ENCODE measurements around the gene IFITM5.
"Not testable (repeated sequence)": the region's sequence is repeated elsewhere in the genome, so short reads cannot be mapped to it uniquely, and the experiment has no call there.

The IFITM5 gene

DNA sequence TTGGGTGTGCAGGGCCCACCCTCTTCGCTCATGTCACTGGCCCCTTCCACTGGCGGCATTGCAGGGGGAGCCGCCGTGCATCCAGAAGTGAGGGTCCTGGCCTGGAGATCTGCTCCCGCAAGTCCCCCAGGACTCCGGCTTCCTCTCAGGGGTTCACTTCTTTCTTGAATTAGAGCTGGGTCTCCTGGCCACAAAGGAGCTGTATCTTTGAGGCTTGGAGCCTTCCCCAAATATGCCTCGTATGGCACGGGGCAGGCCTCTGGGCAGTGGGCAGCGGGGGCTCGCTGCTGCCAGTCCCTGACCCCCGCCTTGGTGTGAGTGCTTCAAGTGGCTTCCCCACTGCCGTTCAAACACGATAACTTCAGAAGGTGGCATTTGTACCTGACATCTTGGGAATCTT is 28.7 kb upstream of the IFITM5 start:
- no peak for DNase-seq (ENCODE audit: low spot score)

DNA sequence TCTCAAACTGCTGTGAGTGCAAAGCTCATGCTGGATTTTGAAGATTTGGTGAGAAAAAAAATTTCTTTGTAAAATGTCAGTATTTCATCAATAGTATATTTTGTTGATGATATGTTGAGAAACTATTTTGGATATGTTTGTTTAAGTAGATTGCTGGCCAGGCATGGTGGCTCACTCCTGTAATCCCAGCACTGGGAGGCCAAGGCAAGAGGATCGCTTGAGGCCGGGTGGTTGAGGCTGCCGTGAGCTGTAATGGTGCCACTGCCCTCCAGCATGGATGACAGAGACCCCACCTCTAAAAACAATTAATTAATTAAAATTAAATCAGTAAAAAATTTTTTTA is 28.2 kb upstream of the IFITM5 start:
- no peak for DNase-seq (ENCODE audit: low spot score)

DNA sequence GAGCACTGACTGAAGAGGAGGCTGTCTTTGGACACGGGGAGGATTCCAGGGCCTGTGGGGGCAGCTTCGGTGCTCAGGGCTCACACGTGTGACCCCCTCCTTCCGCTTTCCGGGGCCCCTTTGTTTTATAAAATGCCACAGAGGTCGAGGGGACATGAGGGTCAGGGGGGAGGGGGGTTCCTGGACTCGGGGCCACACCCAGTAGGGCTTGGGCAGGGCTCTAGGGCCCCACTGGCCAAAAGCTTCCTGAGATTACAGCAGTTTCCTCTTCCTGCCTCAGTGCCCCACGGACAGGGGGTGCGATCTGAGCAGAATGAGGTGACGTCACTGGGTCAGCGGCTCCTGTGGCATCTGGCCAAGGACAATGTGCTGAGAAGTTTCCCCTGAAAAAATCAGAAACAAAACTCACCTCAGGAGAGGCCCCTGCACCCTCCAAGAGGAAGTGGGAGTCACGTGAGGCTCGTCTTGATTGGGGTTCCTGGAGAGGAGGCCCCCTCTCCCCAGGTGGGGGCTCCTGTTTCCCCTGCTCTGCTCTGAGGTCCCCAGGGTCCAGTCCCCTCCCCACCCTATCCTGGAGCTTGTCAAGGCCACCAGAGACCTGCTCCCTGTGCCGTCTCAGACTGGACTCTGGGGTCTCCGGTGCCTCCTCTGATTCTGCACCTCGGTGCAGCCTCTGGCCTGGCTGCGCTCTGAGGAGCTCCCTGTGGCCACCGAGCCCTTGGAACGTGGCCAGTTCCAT is 27.7 kb upstream of the IFITM5 start:
- DNase-seq (ENCODE audit: low spot score), result peak; percentile 60

DNA sequence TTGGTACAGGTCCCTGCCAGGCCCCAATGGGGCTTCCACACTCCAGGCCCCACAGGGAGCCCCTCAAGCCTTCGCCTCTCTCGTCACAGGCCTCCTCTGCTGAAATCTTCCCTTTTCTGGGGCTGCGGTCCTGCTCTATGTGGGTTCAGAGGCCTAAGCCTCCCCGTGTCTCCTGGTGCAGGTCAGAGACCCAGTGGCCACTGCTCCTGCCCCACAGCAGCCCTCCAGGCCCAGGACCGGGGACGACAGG is 27.2 kb upstream of the IFITM5 start:
- DNase-seq (ENCODE audit: low spot score), result no peak

DNA sequence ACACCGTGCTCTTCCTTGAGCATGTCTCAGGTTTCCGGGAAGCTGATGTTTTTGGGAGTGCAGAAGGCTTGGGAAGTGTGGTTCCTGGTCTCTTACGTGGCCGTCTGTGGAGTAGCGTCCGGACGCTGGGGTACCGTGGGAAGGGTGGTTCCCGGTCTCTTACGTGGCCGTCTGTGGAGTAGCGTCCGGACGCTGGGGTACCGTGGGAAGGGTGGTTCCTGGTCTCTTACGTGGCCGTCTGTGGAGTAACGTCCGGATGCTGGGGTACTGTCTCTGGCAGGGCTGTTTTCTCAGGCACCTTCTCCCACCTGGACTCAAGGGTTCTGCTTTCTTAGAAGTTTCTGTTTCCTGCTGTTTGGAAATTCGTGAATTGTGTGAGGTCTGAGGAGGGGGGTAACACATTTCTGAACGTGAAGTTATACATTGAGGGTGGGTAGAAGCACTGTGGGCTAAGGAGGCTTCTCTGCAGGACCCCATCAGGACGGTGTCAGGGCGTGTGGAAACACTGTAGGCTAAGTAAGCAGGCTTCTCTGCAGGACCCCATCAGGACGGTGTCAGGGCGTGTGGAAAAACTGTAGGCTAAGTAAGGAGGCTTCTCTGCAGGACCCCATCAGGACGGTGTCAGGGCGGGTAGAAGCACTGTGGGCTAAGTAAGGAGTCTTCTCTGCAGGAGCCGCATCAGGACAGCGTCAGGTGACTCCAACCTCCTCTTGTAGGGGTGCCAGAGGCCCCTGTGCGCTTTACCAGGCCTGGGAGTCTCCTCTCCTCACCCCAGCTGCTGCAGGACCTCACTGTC is 26.7 kb upstream of the IFITM5 start:
- no peak for DNase-seq (ENCODE audit: low spot score)

DNA sequence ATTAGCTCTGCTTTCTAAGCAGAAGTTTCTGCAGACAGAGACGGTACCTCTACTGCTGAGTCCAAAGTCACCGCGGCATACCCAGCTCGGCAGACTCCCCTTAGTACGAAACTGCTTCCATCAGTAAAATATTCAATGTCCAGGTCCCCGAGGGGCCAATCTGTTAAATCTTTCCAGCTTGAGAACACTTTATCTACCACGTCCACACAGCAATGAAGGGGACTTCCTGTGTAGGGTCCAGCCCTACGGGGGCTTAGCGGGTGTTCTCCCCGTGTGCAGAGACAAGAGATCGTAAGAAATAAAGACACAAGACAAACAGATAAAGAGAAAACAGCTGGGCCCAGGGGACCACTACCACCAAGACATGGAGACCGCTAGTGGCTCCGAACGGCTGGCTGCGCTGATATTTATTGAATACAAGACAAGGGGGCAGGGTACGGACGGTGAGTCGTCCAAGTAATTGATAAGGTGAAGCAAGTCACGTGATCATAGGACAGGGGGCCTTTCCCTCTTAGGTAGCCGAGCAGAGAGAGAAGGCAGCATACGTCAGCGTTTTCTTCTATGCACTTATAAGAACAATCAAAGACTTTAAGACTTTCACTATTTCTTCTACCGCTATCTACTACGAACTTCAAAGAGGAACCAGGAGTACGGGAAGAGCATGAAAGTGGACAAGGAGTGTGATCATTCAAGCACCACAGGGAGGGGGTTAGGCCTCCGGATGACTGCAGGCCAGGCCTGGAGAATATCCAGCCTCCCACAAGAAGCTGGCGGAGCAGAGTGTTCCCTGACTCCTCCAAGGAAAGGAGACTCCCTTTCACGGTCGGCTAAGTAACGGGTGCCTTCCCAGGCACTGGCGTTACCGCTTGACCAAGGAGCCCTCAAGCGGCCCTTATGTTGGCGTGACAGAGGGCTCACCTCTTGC is 25.5 kb upstream of the IFITM5 start:
- DNase-seq (ENCODE audit: low spot score), result not testable (repeated sequence)

DNA sequence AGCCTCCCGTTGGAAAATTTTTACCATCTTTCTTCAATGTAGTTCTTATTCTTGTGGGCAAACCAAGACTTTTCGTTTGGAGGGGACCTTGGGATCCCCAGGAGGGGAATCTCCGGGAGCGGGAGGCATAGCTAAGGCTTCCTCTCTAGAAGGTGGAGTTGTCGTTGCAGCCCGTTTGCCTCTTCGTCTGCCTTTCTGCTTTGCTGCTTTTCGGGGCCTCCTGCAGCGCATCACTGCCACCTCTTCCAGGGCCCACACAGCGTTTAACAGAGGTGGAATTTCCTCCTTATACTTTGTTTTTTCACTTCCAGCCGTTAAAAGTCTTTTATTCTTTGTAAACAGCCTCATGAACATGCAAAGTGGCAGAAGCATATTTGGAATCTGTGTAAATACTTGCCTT is 24.8 kb upstream of the IFITM5 start:
- DNase-seq (ENCODE audit: low spot score), result no peak

DNA sequence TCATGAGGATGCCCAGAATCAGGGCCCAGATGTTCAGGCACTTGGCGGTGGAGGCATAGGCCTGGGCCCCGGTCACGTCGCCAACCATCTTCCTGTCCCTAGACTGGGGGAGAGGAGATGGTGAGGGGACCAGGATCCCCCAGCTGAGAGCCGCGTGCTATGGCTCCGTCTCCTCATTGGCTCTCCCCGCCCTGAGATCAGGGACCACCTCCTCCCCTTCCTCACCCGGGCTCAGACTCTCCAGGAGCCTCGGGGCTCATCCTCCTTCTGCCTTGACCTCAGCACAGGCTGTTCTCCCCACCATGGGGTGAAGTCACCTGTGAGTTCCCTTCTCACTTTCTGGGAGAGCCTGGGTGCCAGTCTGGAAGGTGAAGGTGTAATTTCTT is 20.6 kb upstream of the IFITM5 start:
- DNase-seq (ENCODE audit: low spot score), result not testable (repeated sequence)

DNA sequence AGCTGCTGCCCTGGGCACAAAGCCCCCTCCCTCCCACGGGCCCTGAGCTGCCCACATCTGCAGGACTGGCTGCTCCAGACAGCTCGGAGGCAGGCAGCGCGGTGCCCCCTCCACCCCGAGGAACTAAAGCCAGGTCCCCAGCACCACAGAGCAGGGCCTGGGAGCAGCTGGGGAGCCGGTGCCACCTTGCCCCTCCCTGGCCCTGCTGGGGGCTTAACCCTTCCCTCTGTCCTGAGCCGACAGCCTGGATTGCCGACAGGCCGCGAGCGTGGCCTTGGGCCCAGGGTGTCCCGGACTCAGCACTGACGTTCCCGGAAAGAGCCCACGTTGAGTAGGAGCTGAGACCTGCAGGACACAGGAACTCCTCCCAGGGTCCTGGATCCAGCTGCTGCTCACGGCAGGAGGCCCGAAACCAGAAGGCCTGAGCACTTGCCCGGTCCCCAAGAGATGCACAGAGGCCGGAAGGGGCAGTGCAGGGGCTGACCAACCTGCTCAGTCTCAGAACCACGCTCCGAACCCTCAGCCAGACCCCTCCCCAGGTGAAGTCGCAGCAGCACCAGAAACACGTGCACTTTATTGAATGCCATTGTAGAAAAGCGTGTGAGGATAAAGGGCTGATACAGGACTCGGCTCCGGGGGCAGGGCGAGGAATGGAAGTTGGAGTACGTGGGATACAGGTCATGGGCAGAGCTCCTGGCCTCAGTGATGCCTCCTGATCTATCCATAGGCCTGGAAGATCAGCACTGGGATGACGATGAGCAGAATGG is 20.0 kb upstream of the IFITM5 start:
- not testable (repeated sequence) for DNase-seq (ENCODE audit: low spot score)

DNA sequence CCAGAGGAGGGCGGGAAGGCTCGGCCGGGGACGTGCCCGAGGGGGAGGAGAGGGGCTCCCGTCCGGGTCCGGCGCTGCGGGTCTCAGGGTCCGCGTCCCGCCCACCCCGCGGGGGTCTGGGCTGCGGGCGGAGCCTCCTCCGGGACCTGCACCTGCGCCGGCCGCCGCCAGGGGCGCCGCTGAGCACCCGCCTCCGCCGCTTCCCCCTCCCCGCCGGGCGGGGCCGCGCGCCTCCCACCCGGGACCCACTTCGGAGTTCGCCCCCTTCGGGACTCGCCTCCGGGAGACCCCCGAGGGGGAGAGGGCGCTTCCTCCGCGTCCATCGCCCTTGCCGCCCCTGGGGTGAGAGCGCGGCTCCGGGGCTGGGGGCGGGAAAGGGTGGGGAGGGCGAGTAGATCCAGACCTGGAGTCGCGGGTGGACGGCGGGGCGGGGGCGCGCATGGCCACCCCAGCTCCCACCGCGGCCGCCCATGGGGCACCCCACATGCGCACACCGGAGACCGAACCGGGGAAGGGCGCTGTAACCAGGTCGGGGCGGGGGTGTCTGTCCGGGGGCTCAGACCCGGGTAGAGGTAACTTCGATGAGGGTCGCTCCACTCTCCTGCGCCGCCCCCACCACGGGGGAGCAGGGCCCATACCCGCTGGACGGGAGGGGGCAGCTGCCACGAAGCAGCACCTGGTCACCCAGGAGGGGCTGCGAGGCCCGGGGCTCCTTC is 19.2 kb upstream of the IFITM5 start:
- not testable (repeated sequence) for DNase-seq (ENCODE audit: low spot score)

DNA sequence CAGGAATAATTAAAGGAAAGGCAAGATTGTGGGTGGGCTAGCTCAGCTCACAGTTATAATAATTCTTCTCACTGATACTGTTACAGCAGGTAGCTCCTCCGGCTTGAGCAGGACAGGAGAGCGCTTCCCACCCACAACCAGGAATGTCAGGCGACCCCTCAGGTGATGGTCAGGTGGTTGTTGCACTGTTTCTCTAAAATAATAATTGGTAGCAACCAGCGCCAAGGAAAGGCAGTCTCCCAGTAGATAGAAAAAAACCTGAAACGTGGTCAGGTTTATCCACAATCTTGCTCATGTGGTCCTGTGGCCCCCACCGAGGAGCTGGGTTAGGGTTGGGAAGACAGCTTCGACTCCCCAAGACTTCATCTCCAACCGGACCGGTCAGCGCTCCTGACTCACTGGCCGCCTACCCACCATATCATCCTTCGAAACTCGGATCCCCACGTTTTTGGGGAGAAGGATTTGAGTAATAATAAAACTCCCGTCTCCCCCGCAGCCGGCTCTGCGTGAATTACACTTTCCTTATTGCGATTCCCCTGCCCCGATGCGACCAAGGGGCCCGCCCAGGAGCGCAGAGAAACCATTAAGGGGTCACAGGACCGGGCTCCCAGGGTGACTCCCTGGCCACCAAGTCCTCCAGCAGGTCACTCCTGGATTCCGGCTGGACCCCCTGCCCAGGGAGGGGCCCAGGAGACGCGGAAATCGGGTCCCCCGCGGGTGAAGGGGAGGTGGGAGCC is 18.5 kb upstream of the IFITM5 start:
- DNase-seq (ENCODE audit: low spot score), result not testable (repeated sequence)

DNA sequence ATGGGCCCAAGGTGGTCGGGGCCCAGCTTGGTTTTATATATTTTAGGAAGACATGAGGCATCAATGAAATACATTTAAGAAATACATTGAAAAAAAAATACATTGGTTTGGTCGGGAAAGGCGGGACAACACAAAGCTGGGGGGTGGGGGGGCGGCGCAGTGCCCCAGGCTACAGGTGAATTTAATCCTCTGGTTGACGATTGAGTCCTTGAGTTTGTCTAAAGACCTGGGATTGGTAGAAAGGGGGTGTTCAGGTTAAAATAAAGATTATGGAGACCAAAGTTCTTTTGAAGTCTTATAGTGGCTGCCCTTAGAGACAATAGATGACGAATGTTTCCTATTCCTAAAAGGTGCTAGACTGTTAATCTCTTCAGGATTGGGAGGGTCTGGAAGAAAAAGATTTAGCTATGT is 17.6 kb upstream of the IFITM5 start:
- no peak for DNase-seq (ENCODE audit: low spot score)

DNA sequence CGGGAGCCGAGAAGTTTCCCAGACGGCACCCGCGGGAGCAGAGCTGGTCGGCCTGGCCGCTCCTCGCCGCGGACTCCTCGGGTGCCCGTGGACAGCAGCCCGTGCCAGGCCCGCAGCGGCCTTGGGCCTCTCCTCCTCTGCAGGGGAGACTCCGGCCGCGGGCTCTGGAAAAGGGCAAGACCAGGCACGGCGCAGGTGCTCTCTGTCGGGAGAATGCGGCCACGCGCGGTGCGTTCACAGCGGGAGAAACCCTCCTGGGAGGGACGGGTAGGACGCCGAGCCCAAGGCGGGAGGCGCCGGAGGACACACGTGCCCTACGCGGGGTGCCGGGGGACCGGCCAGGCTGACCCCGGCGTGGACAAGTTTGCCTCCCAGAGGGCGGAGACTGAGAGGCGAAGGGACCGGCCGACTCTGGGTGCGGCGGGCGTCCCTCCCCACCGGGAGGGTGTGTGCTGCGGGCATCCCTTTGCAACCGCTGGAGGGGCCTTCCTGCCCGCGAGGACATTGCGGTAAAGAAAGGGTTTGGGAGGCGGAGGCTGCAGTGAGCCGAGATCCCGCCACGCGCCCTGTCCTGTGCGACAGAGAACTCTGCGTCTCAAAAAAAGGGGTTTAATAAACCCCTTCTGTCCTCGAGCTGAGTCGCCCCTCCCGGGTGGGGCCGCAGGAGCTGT is 16.8 kb upstream of the IFITM5 start:
- no peak for DNase-seq (ENCODE audit: low spot score)

DNA sequence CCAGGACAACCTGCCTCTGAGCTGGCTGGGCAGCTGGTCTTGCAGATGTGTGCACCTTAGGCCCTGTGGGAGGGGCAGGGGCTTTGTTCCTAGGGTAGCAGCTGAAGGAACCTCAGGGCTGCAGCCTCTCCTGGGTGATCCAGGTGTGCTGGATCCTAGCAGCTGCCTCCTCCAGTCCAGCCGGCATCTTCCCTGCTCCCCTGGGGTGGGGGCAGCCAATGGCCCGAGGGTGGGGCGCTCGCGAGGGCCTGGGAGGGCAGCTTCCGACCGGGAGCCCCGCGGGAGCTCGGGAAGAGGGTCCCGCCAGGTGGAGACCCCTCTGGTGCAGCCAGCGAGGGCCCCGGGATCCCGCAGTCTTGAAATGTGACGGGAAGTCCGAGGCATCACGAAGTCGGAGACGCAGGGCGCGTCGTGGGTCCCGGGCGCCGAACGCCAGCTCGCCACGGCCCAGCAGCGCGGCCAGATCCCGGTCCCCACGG is 16.2 kb upstream of the IFITM5 start:
- DNase-seq (ENCODE audit: low spot score), result no peak

DNA sequence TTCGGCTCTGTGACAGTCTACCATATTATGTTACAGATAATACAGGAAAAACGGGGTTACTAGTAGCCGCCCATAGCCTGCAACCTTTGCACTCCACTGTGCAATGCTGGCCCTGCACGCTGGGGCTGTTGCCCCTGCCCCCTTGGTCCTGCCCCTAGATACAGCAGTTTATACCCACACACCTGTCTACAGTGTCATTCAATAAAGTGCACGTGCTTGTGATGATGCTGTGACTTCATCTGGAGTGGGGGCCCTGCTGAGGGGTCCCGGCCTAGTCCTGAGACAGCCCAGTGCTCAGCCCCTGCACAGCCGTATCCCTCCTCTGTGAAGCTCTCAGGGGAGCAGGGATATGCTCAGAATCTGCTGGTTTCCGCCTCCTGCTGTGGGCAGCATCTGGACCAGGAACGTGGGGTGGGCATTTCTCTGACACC is 15.7 kb upstream of the IFITM5 start:
- no peak for DNase-seq (ENCODE audit: low spot score)

DNA sequence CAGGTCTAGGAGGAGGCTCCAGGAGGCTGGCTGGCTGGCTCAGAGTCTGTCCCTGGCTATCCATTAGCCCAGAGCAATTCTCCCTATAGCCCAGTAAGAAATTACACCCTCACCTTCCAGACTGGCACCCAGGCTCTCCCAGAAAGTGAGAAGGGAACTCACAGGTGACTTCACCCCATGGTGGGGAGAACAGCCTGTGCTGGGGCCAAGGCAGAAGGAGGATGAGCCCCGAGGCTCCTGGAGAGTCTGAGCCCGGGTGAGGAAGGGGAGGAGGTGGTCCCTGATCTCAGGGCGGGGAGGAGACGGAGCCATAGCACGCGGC is 15.2 kb upstream of the IFITM5 start:
- not testable (repeated sequence) for DNase-seq (ENCODE audit: low spot score)

DNA sequence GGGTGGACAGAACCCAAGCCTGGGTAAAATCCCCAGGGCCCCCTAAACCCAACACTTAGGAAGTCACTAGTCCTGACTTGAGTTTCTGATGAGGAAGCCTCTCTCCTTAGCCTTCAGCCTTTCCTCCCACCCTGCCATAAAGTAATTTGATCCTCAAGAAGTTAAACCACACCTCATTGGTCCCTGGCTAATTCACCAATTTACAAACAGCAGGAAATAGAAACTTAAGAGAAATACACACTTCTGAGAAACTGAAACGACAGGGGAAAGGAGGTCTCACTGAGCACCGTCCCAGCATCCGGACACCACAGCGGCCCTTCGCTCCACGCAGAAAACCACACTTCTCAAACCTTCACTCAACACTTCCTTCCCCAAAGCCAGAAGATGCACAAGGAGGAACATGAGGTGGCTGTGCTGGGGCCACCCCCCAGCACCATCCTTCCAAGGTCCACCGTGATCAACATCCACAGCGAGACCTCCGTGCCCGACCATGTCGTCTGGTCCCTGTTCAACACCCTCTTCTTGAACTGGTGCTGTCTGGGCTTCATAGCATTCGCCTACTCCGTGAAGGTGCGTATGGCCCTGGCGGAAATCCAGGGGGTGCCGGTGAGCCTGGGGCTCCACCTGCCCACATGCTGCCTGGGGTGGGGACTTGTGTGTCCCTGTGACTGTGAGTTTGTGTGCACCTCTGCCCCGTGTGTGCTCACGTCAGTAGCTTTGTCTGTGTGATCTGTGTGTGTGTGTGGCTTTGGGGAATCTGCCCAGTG is 14.6 kb upstream of the IFITM5 start, which contains the start of gene IFITM1:
Gene IFITM1, plus strand, starts transcription at position 254 of the 767 bp plus-strand sequence. Its CDS starts 131 bp downstream, at position 385.
- DNase-seq (ENCODE audit: low spot score), result no peak

DNA sequence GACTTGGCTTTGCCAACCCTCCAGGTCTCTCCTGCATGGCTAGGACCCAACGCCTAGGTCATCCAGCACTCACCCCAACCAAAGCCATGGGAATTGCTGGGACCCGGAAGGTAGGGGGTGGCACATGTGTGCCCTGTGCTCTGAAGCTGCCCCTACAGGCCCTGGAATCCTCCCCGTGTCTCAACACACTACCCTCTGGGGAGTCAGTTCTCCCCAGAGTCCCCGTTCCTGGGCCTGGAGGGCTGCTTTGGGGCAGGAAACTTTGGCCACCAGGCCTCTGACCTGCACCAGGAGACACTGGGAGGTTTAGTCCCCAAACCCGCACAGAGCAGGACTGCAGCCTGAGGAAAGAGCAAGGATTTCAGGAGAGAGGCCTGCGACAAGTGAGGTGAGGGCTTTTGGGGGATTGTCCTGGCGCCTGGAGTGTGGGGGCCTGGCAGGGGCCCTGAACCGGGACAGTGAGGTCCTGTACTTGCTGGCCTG is 14.0 kb upstream of the IFITM5 start:
- DNase-seq (ENCODE audit: low spot score), result no peak

All from NAMALWA (cell line).